GM12878 (cell line): ENCODE data around the gene MYOD1. TPM values are rescaled to one million over a fixed set of nuclear protein-coding genes. Genes with fewer than 3 reads are reported as not detected.

Experiments
- ATAC-seq: fragments of 200-7000 bp; cut with Tn5 transposase; 3 replicates; pipeline ENCODE4 v1.9.1; 2020; ENCODE audit warnings: mild to moderate bottlenecking, moderate library complexity
- BruUV-seq: library from RNA; stranded (reverse); fragments of 400-500 nt; replicated peaks from 2 replicates; lab custom pipeline; 2021; lab: Mats Ljungman, UMichigan
- CTCF ChIA-PET: fragments of 300-600 bp; sonication (Branson Sonifier 250); formaldehyde crosslinking; extraction: SDS; loops from one replicate; lab custom pipeline; 2021; ENCODE audit warnings: inconsistent platforms; lab: Yijun Ruan, JAX
- POLR2A ChIA-PET: fragments of 350-600 bp; formaldehyde crosslinking; extraction: SDS; loops from one replicate; lab custom pipeline; 2021; ENCODE audit warnings: inconsistent platforms; lab: Charles Lee
- RAD21 ChIA-PET: fragments of 300-600 bp; sonication (Branson Sonifier 250); formaldehyde crosslinking; loops from one replicate; lab custom pipeline; 2023; ENCODE audit warnings: antibody characterized with exemption; ENCODE audit not compliant: unreplicated experiment; lab: Charles Lee
- SMC1A ChIA-PET: fragments of 300-600 bp; sonication (Branson Sonifier 250); formaldehyde crosslinking; loops from one replicate; lab custom pipeline; 2023; ENCODE audit not compliant: unreplicated experiment, uncharacterized antibody; lab: Charles Lee
- DNase-seq: peaks from one replicate; pipeline ENCODE4 v3.0.0-alpha.2; 2011; ENCODE audit warnings: low read depth, low spot score
- FAIRE-seq: peaks from 3 replicates; lab custom pipeline; 2011; peaks lifted over from hg19 to GRCh38; lab: Jason Lieb, UNC
- H2AFZ ChIP-seq: 2 replicates; pipeline ENCODE4 v1.6.0; 2011; ENCODE audit warnings: low read depth, low read length, control low read depth; ENCODE audit not compliant: control insufficient read depth
- H3K27ac ChIP-seq: 2 replicates; pipeline ENCODE4 v1.5.1; 2011; ENCODE audit warnings: control low read depth; ENCODE audit not compliant: control insufficient read depth, insufficient read depth
- H3K27me3 ChIP-seq, 2 experiments: replicated peaks in 1 of 2; 2 replicates each; pipeline versions ENCODE4 v1.6.0 to v1.6.1; 2011; ENCODE audit warnings: low read length in 1 of 2; ENCODE audit not compliant: control insufficient read depth in 2 of 2, insufficient read depth in 2 of 2
- H3K36me3 ChIP-seq, 2 experiments: 2 replicates each; pipeline ENCODE4 v1.5.1; 2011; ENCODE audit warnings: low read length in 1 of 2; ENCODE audit not compliant: control insufficient read depth in 2 of 2, insufficient read depth in 2 of 2
- H3K4me1 ChIP-seq: 2 replicates; pipeline ENCODE4 v1.6.1; 2011; ENCODE audit warnings: mild to moderate bottlenecking, low read length, moderate library complexity, mixed read lengths; ENCODE audit not compliant: control insufficient read depth, insufficient read depth
- H3K4me2 ChIP-seq: 2 replicates; pipeline ENCODE4 v1.6.0; 2011; ENCODE audit warnings: control low read depth; ENCODE audit not compliant: control insufficient read depth, insufficient read depth
- H3K4me3 ChIP-seq: fragments of 200-600 bp; sonication (generic); 2 replicates; pipeline ENCODE4 v1.5.1; 2016
- H3K79me2 ChIP-seq: 2 replicates; pipeline ENCODE4 v1.6.0; 2011; ENCODE audit warnings: low read length; ENCODE audit not compliant: control insufficient read depth, insufficient read depth
- H3K9ac ChIP-seq: 2 replicates; pipeline ENCODE4 v1.8.0; 2011; ENCODE audit warnings: low read length, control low read depth, mixed read lengths; ENCODE audit not compliant: control insufficient read depth, insufficient read depth
- H3K9me3 ChIP-seq: replicated peaks from 3 replicates; pipeline ENCODE4 v1.5.1; 2011; ENCODE audit warnings: mild to moderate bottlenecking, low read length; ENCODE audit not compliant: control insufficient read depth, insufficient read depth
- H4K20me1 ChIP-seq: 2 replicates; pipeline ENCODE4 v1.6.0; 2011; ENCODE audit not compliant: control insufficient read depth, insufficient read depth
- FOXK2 ChIP-seq: fragments of 450-650 bp; IDR thresholded peaks from 2 replicates; pipeline ENCODE4 v1.6.1; 2017; ENCODE audit warnings: mild to moderate bottlenecking, moderate library complexity
- GABPA ChIP-seq: IDR thresholded peaks from 2 replicates; pipeline ENCODE4 v1.6.1; 2014; ENCODE audit warnings: antibody characterized with exemption, low read depth, mild to moderate bottlenecking, inconsistent platforms
- NFYA ChIP-seq: IDR thresholded peaks from 2 replicates; pipeline ENCODE4 v1.6.1; 2011; ENCODE audit warnings: low read depth, mild to moderate bottlenecking, low read length, improper control_type of control experiment, borderline replicate concordance
- NRF1 ChIP-seq: conservative IDR thresholded peaks from 2 replicates; pipeline ENCODE4 v1.6.1; 2011; ENCODE audit warnings: mild to moderate bottlenecking, low read depth, low read length, improper control_type of control experiment
- SRF ChIP-seq, 2 experiments: IDR thresholded peaks; 2 replicates each; pipeline ENCODE4 v1.6.1; 2011; ENCODE audit warnings: low read depth in 2 of 2, low read length in 2 of 2, mild to moderate bottlenecking in 1 of 2, moderate library complexity in 1 of 2
- YY1 ChIP-seq: IDR thresholded peaks from 2 replicates; pipeline ENCODE4 v1.6.1; 2011; ENCODE audit warnings: low read depth, mild to moderate bottlenecking, low read length
- WGBS: methylation state at CpG from one replicate; pipeline ENCODE4 v1.1.6; 2016; ENCODE audit warnings: low lambda C conversion rate; ENCODE audit not compliant: insufficient replicate concordance, insufficient coverage; ENCODE audit errors: missing lambda C conversion rate; 5-methylcytosine and 5-hydroxymethylcytosine counted together
- in situ Hi-C: fragments of 300-500 bp; cut with MboI; formaldehyde crosslinking; loops from 9 replicates; pipeline ENCODE4 v1.14.3; 2018; ENCODE audit warnings: mixed read lengths
- intact Hi-C: fragments of 100-400 bp; cut with micrococcal nuclease; formaldehyde crosslinking; loops from one replicate; pipeline ENCODE4 v1.14.2; 2022; ENCODE audit not compliant: unreplicated experiment
- polyA plus RNA-seq, 11 experiments: library from polyadenylated mRNA; depleted of rRNA in 4 of 11; unstranded in 6 of 11; stranded (reverse) in 5 of 11; fragments of >200 nt; fragmentation: Nextera tagmentation in 4 of 11; fragmentation: Illumina TruSeq in 1 of 11; extraction: Ambion mirVana in 4 of 11; extraction: Trizol in 1 of 11; gene quantifications; 1 replicate in 1 of 11; 2 replicates in 10 of 11; pipeline versions ENCODE4 v1.2.1 to v1.2.3, GENCODE V29; 2011 to 2016; ENCODE audit warnings: inconsistent platforms in 2 of 11, missing spikeins in 2 of 11, low read depth in 1 of 11
- total RNA-seq, 4 experiments: library from RNA; depleted of rRNA in 3 of 4; stranded (reverse); fragments of >200 nt in 3 of 4; fragmentation: Illumina TruSeq in 1 of 4; extraction: Trizol in 1 of 4; gene quantifications; 2 replicates each; pipeline versions ENCODE4 v1.2.1 to v1.2.3, GENCODE V29; 2013 to 2021
- TF ChIP-seq, protein P1 (sequence below): fragments of 450-650 bp; IDR thresholded peaks from 2 replicates; pipeline ENCODE4 v1.6.1; 2017; ENCODE audit warnings: mild to moderate bottlenecking, moderate library complexity
- TF ChIP-seq, protein P2 (sequence below): fragments of 450-650 bp; IDR thresholded peaks from 2 replicates; pipeline ENCODE4 v1.6.1; 2017; ENCODE audit warnings: mild to moderate bottlenecking, moderate library complexity
- TF ChIP-seq, protein P3 (sequence below): fragments of 450-650 bp; formaldehyde crosslinking; IDR thresholded peaks from 2 replicates; pipeline ENCODE4 v1.4.0; 2022; ENCODE audit warnings: mild to moderate bottlenecking, moderate library complexity

Gene MYOD1
- total and polyA plus RNA-seq, 10 of the 15 experiments (the other 5 are each of a cell fraction or from before 2014, with no cell fraction given): not detected

DNA sequence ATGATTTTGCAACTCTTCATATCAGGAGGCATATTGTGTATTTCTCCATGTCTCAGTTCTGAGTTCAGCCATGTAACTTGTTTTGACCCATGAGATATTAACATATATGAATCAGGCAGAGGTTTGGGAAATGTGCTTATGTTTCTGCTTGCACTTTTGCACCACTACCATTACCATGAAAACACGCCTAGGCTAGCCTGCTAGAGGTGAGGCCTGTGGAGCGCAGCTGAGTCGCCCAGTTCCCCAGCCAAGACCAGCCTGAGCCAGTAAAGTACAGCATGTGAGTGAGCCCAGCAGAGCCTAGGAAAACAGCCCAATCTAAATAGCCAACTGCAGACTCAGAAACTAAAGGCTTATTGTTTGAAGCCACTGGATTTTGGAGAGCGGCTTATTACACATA, 18.4 kb upstream of the MYOD1 start:
- ChIA-PET POLR2A (interaction anchor here (0.5 kb wide), 1 partner anchor 573 kb away, joined by 4 read pairs; no protein-coding TSS in a partner anchor), SMC1A (no interaction called here), CTCF (no interaction called here), RAD21 (no interaction called here)
- Histone ChIP-seq H3K27me3 (no peaks in the 10 kb centered on the region; a peak in 2 of 4 replicates), H3K36me3 (no peaks in the 10 kb centered on the region), H4K20me1 (no peaks in the 10 kb centered on the region), H3K4me1 (no peaks in the 10 kb centered on the region), H3K79me2 (no peaks in the 10 kb centered on the region), H3K27ac (no peak overlapping the region), H3K4me3 (no peak overlapping the region), H3K9me3 (no peaks in the 10 kb centered on the region), H2AFZ (no peak overlapping the region), H3K9ac (no peak overlapping the region), H3K4me2 (no peak overlapping the region)
- BruUV-seq: no TSS peak
- ATAC-seq: no peak
- DNase-seq: no peak
- no peak for FAIRE-seq
- in situ Hi-C loops (no loop called here), intact Hi-C loops (no loop called here)
- WGBS: 32% methylated on average over 4 of the region's 4 CpGs
- TF ChIP-seq, protein P1, sequence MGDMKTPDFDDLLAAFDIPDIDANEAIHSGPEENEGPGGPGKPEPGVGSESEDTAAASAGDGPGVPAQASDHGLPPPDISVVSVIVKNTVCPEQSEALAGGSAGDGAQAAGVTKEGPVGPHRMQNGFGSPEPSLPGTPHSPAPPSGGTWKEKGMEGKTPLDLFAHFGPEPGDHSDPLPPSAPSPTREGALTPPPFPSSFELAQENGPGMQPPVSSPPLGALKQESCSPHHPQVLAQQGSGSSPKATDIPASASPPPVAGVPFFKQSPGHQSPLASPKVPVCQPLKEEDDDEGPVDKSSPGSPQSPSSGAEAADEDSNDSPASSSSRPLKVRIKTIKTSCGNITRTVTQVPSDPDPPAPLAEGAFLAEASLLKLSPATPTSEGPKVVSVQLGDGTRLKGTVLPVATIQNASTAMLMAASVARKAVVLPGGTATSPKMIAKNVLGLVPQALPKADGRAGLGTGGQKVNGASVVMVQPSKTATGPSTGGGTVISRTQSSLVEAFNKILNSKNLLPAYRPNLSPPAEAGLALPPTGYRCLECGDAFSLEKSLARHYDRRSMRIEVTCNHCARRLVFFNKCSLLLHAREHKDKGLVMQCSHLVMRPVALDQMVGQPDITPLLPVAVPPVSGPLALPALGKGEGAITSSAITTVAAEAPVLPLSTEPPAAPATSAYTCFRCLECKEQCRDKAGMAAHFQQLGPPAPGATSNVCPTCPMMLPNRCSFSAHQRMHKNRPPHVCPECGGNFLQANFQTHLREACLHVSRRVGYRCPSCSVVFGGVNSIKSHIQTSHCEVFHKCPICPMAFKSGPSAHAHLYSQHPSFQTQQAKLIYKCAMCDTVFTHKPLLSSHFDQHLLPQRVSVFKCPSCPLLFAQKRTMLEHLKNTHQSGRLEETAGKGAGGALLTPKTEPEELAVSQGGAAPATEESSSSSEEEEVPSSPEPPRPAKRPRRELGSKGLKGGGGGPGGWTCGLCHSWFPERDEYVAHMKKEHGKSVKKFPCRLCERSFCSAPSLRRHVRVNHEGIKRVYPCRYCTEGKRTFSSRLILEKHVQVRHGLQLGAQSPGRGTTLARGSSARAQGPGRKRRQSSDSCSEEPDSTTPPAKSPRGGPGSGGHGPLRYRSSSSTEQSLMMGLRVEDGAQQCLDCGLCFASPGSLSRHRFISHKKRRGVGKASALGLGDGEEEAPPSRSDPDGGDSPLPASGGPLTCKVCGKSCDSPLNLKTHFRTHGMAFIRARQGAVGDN: no peak
- TF ChIP-seq FOXK2 (no peak), NRF1 (no peak), SRF (IDR thresholded peaks at IDR 0.05; ENCODE audit: low read depth in 2 of 2, low read length in 2 of 2) (no peak), GABPA (no peak), YY1 (no peak), NFYA (no peak)
- TF ChIP-seq, protein P2, sequence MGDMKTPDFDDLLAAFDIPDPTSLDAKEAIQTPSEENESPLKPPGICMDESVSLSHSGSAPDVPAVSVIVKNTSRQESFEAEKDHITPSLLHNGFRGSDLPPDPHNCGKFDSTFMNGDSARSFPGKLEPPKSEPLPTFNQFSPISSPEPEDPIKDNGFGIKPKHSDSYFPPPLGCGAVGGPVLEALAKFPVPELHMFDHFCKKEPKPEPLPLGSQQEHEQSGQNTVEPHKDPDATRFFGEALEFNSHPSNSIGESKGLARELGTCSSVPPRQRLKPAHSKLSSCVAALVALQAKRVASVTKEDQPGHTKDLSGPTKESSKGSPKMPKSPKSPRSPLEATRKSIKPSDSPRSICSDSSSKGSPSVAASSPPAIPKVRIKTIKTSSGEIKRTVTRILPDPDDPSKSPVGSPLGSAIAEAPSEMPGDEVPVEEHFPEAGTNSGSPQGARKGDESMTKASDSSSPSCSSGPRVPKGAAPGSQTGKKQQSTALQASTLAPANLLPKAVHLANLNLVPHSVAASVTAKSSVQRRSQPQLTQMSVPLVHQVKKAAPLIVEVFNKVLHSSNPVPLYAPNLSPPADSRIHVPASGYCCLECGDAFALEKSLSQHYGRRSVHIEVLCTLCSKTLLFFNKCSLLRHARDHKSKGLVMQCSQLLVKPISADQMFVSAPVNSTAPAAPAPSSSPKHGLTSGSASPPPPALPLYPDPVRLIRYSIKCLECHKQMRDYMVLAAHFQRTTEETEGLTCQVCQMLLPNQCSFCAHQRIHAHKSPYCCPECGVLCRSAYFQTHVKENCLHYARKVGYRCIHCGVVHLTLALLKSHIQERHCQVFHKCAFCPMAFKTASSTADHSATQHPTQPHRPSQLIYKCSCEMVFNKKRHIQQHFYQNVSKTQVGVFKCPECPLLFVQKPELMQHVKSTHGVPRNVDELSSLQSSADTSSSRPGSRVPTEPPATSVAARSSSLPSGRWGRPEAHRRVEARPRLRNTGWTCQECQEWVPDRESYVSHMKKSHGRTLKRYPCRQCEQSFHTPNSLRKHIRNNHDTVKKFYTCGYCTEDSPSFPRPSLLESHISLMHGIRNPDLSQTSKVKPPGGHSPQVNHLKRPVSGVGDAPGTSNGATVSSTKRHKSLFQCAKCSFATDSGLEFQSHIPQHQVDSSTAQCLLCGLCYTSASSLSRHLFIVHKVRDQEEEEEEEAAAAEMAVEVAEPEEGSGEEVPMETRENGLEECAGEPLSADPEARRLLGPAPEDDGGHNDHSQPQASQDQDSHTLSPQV: no peak
- TF ChIP-seq, protein P3, sequence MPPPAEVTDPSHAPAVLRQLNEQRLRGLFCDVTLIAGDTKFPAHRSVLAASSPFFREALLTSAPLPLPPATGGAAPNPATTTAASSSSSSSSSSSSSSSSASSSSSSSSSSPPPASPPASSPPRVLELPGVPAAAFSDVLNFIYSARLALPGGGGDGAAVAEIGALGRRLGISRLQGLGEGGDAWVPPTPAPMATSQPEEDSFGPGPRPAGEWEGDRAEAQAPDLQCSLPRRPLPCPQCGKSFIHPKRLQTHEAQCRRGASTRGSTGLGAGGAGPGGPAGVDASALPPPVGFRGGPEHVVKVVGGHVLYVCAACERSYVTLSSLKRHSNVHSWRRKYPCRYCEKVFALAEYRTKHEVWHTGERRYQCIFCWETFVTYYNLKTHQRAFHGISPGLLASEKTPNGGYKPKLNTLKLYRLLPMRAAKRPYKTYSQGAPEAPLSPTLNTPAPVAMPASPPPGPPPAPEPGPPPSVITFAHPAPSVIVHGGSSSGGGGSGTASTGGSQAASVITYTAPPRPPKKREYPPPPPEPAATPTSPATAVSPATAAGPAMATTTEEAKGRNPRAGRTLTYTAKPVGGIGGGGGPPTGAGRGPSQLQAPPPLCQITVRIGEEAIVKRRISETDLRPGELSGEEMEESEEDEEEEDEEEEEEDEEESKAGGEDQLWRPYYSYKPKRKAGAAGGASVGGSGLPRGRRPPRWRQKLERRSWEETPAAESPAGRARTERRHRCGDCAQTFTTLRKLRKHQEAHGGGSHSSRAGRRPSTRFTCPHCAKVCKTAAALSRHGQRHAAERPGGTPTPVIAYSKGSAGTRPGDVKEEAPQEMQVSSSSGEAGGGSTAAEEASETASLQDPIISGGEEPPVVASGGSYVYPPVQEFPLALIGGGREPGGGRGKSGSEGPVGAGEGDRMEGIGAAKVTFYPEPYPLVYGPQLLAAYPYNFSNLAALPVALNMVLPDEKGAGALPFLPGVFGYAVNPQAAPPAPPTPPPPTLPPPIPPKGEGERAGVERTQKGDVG: no peak
- TF ChIP-seq, all 136 proteins: peak for 0
